Ascending aorta (tissue), 2 donors: Measurements from ENCODE around the gene SPRN. TPM values are rescaled to one million over a fixed set of nuclear protein-coding genes. Genes with fewer than 3 reads are reported as not detected.

Source experiments
- DNase-seq, 2 donors: peaks; one replicate each; pipeline ENCODE4 v3.0.0-alpha.2; 2019; ENCODE audit warnings: low spot score in 2 of 2
- H3K27ac ChIP-seq, 2 donors: fragments of 200-600 bp; sonication (generic); one replicate each; pipeline ENCODE4 v1.5.1; 2016 to 2017; ENCODE audit warnings: mild to moderate bottlenecking in 1 of 2
- H3K27me3 ChIP-seq: fragments of 200-600 bp; sonication (generic); one replicate; pipeline ENCODE4 v1.5.1; 2017
- H3K36me3 ChIP-seq, 2 donors: fragments of 200-600 bp; sonication (generic); one replicate each; pipeline ENCODE4 v1.5.1; 2016
- H3K4me1 ChIP-seq, 2 donors: fragments of 200-600 bp; sonication (generic); one replicate each; pipeline ENCODE4 v1.5.1; 2016 to 2017; ENCODE audit warnings: mild to moderate bottlenecking in 1 of 2
- H3K4me3 ChIP-seq, 2 donors: fragments of 200-600 bp; sonication (generic); one replicate each; pipeline ENCODE4 v1.5.1; 2016 to 2017; ENCODE audit warnings: mild to moderate bottlenecking in 1 of 2
- H3K9me3 ChIP-seq, 2 donors: fragments of 200-600 bp; sonication (generic); one replicate each; pipeline ENCODE4 v1.5.1; 2016
- intact Hi-C: fragments of 100-400 bp; cut with DNase I; formaldehyde crosslinking; loops from one replicate; pipeline ENCODE4 v1.15.1; 2023
- total RNA-seq: library from RNA; depleted of rRNA; stranded (reverse); fragments of >200 nt; gene quantifications from one replicate; pipeline ENCODE4 v1.1.0, GENCODE V29; 2016
- TF ChIP-seq, protein P1 (sequence below), 3 experiments: fragments of 200-600 bp in 2 of 3; fragments of 450-650 bp in 1 of 3; sonication (generic) in 2 of 3; IDR thresholded peaks; one replicate each; pipeline ENCODE4 v1.5.1; 2016 to 2019; ENCODE audit warnings: antibody characterized with exemption in 3 of 3, mild to moderate bottlenecking in 1 of 3, moderate library complexity in 1 of 3

SPRN gene
- total RNA-seq, 1 donor from 2014 or later: not detected

- DNase-seq: peak in 1 of 2 donors; percentile 42
- Histone ChIP-seq H3K9me3 (no peaks in the 10 kb centered on the region), H3K36me3 (peaks cover 43 to 75% of the 10 kb centered on the region in 2 donors), H3K27ac (no peak overlapping the region), H3K4me1 (no peaks in the 10 kb centered on the region), H3K27me3 (no peaks in the 10 kb centered on the region), H3K4me3 (no peak overlapping the region)
- intact Hi-C loops: no loop called here
- TF ChIP-seq, protein P1, sequence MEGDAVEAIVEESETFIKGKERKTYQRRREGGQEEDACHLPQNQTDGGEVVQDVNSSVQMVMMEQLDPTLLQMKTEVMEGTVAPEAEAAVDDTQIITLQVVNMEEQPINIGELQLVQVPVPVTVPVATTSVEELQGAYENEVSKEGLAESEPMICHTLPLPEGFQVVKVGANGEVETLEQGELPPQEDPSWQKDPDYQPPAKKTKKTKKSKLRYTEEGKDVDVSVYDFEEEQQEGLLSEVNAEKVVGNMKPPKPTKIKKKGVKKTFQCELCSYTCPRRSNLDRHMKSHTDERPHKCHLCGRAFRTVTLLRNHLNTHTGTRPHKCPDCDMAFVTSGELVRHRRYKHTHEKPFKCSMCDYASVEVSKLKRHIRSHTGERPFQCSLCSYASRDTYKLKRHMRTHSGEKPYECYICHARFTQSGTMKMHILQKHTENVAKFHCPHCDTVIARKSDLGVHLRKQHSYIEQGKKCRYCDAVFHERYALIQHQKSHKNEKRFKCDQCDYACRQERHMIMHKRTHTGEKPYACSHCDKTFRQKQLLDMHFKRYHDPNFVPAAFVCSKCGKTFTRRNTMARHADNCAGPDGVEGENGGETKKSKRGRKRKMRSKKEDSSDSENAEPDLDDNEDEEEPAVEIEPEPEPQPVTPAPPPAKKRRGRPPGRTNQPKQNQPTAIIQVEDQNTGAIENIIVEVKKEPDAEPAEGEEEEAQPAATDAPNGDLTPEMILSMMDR (IDR thresholded peaks at IDR 0.05): no peak
Measured at GRCh38 chr10:133401500-133401899, 22.9 kb downstream of the SPRN start.

DNA sequence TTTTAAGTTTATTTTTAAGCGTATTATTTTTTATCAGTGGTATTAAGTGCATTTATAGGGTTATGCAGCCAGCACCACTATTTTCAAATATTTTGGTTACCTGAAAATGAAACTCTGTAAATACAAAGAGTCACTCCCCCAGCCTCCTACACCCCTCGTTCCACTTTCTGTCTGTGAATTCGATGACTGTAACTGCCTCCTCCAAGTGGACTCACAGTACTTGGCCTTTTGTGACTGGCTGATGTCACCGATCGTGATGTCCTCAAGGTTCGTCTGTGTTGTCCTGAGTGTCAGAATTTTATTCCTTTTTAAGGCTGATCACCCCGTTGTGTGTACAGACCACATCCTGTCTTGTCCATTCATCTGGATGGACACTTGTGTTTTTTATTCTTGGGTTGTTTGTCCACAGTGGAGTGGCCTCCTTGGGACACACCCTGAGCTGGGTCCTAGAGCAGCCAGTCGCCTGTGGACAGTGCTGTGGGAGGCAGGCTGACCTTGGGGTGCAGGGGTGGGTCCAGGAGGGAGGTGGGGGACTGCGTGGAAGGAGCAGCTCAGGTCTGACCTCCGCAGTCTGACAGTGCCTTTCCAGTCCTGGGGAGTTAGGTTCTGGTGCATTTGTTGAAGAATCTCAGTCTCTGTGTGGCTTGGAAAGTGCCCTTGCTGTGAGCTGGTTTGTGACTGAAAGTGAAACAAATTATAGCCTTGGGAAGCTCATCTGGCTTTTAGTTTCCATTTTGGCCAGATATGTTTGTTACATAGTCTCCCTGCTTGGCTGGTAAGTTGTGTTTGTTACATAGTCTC is 23.6 kb downstream of the SPRN start:
- peaks cover 43 to 74% of the 10 kb centered on the region in 2 donors for H3K36me3 ChIP-seq
- no peak for DNase-seq
- no peak overlapping the region for H3K4me3 ChIP-seq
- TF ChIP-seq, protein P1 (IDR thresholded peaks at IDR 0.05): no peak
- no peaks in the 10 kb centered on the region for H3K27me3 ChIP-seq
- H3K27ac ChIP-seq: no peak overlapping the region
- intact Hi-C loops: no loop called here
- no peaks in the 10 kb centered on the region for H3K4me1 ChIP-seq
- H3K9me3 ChIP-seq: no peaks in the 10 kb centered on the region

DNA sequence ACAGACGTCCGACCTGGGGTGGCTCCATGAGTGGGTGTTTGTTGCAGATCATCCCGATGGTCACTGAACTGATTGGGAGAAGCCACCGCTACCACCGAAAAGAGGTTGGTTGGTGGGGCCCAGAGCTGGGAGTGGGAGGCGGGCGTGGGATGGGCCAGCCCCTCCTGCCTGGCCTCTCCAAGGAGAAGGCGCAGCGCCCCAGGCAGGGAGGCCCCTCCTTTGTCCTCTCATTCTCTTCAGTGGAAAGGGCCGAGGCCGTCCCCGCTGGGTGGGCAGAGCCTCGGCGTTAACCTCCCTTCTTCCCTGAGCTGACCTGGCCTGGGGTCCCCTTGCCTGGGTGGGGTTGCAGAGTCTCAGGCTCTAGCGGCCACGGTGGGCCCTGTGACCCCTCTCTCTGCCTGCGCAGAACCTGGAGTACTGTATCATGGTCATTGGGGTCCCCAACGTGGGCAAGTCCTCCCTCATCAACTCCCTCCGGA is 25.3 kb downstream of the SPRN start:
- TF ChIP-seq, protein P1 (IDR thresholded peaks at IDR 0.05): no peak
- Histone ChIP-seq H3K4me3 (no peak overlapping the region), H3K4me1 (peaks cover 0 to 10% of the 10 kb centered on the region in 2 donors), H3K9me3 (no peaks in the 10 kb centered on the region), H3K27me3 (no peaks in the 10 kb centered on the region), H3K27ac (no peak overlapping the region), H3K36me3 (peaks cover 43 to 72% of the 10 kb centered on the region in 2 donors)
- no peak for DNase-seq
- intact Hi-C loops: no loop called here

DNA sequence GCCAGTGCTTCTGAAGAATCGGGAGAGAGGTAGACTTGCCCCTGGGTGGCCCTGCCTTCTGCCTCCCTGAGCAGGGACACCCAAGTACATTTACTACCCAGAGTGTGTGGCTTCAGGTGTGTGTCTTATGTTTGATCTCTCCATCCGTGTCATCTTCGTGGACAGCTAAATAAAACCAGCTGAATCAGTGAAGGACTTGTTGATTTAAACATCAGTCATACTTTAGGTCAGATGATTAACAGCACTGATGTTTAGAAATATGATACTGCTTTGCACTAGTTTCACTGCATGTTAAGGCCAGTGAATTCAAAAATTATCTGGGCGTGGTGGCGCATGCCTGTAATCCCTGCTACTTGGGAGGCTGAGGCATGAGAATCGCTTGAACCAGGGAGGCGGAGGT is 26.5 kb downstream of the SPRN start:
- no peak overlapping the region for H3K4me3 ChIP-seq
- H3K36me3 ChIP-seq: peaks cover 39 to 63% of the 10 kb centered on the region in 2 donors
- no peak overlapping the region for H3K27ac ChIP-seq
- TF ChIP-seq, protein P1 (IDR thresholded peaks at IDR 0.05): no peak
- H3K27me3 ChIP-seq: no peaks in the 10 kb centered on the region
- DNase-seq: no peak
- H3K9me3 ChIP-seq: no peaks in the 10 kb centered on the region
- peaks cover 0 to 14% of the 10 kb centered on the region in 2 donors for H3K4me1 ChIP-seq
- intact Hi-C loops: no loop called here

GRCh38 chr10:133396035-133396624 is 28.3 kb downstream of the SPRN start:
- intact Hi-C loops: no loop called here
- Histone ChIP-seq H3K4me3 (no peak overlapping the region), H3K9me3 (no peaks in the 10 kb centered on the region), H3K27me3 (no peaks in the 10 kb centered on the region), H3K27ac (no peak overlapping the region), H3K4me1 (peaks cover 0 to 14% of the 10 kb centered on the region in 2 donors), H3K36me3 (peaks cover 22 to 45% of the 10 kb centered on the region in 2 donors)
- DNase-seq: no peak
- TF ChIP-seq, protein P1 (IDR thresholded peaks at IDR 0.05): no peak
